Erythroblast (primary cell): ENCODE data around the gene CDC42BPG.
"Not testable (repeated sequence)": the region's sequence is repeated elsewhere in the genome, so short reads cannot be mapped to it uniquely, and the experiment has no call there.

ENCODE experiments used
- DNase-seq, 2 experiments: peaks; one replicate each; lab custom pipeline; 2025; lab: John Stamatoyannopoulos, UW
- GATA1 ChIP-seq: IDR thresholded peaks from 2 replicates; pipeline ENCODE4 v1.6.1; 2011; ENCODE audit warnings: low read depth, mild to moderate bottlenecking, control low read depth, low read length, moderate library complexity
- POLR2A ChIP-seq: IDR thresholded peaks from 2 replicates; pipeline ENCODE4 v1.6.1; 2011; ENCODE audit warnings: mild to moderate bottlenecking, low read length

CDC42BPG gene

GRCh38 chr11:64834723-64835615 lies 9.5 kb downstream of the CDC42BPG start:
- no peak for TF ChIP-seq POLR2A
- TF ChIP-seq GATA1: no peak
- no peak for DNase-seq

- no peak for TF ChIP-seq GATA1
- TF ChIP-seq POLR2A: no peak
- no peak for DNase-seq
These were observed 10.3 kb downstream of the CDC42BPG start for GRCh38 chr11:64834031-64834722.

- DNase-seq: no peak
- no peak for TF ChIP-seq POLR2A
- TF ChIP-seq GATA1: no peak
These were observed 10.9 kb downstream of the CDC42BPG start for GRCh38 chr11:64833509-64833908.

DNA sequence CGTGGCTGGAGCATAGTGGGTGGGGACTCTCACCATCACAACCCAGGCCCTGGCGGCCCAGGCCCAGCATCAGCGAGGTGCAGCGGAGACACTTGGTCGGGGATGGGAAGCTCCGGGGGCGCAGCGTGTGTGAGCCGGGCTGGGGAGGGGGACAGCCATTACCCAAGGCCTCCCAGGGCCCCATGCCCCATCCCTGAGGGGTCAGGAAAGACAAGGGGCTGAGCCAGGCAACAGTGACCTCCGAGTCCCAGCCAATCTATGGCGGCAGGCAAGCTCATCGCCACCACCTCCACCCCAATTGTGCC lies 11.3 kb downstream of the CDC42BPG start:
- no peak for DNase-seq
- TF ChIP-seq POLR2A (no peak), GATA1 (no peak)

- DNase-seq: no peak
- no peak for TF ChIP-seq GATA1
- no peak for TF ChIP-seq POLR2A
These were observed 11.8 kb downstream of the CDC42BPG start for GRCh38 chr11:64832467-64833197.

- TF ChIP-seq GATA1 (no peak), POLR2A (no peak)
- DNase-seq: no peak
These were observed 13.0 kb downstream of the CDC42BPG start for GRCh38 chr11:64831411-64831891.

DNA sequence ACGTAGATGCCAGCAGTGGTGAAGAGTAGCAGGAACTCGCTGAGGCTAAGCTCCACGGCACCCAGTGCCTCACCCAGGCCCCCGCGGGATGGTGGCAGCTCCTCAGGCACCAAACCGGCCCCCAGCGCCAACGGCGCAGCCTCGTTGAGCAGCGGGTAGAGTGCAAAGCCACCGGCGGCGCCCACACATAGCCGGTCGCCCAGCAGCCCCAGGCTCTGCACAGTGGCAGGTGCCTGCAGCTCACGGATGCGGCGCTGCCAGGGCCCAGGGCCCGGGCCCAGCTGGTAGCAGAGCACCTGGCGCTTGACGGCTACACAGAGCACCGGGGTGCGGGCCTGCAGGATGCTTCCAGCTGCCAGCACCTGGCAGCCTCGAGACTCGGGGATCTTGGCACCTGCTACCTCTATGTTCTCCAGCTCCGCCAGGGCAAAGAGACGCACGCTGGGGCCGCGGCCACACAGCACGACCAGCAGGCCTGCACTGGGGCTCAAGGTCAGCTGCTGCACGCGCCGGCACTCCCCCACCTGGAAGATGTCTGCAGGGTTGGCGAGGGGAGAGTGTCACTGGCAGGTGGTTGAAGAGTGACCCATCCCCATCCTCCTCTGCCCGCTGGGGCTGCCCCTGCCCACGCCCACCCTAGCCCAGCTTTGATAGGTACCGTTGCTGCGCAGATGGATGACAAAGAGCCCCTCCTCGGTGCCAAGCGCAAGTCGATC lies 14.8 kb downstream of the CDC42BPG start:
- TF ChIP-seq POLR2A (no peak), GATA1 (no peak)
- no peak for DNase-seq

DNA sequence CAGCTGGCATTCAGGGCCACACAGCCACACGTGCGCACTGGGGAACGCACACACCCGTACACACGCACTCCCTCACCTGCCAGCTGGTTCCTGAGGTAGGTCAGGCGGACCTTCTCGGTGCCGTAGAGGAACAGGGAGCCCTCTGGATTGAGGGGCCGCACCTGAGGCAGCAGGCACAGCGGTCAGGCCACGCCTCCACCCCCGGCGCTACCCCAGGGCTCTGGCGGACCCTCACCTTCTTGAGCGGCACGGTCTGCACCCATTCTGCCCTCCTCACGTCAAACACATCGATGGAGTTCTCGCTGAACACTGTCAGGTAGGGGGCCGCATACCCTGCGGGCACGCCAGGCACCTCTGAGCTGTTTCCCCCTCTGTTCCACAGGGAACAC lies 17.0 kb downstream of the CDC42BPG start:
- TF ChIP-seq GATA1 (no peak), POLR2A (no peak)
- no peak for DNase-seq

DNA sequence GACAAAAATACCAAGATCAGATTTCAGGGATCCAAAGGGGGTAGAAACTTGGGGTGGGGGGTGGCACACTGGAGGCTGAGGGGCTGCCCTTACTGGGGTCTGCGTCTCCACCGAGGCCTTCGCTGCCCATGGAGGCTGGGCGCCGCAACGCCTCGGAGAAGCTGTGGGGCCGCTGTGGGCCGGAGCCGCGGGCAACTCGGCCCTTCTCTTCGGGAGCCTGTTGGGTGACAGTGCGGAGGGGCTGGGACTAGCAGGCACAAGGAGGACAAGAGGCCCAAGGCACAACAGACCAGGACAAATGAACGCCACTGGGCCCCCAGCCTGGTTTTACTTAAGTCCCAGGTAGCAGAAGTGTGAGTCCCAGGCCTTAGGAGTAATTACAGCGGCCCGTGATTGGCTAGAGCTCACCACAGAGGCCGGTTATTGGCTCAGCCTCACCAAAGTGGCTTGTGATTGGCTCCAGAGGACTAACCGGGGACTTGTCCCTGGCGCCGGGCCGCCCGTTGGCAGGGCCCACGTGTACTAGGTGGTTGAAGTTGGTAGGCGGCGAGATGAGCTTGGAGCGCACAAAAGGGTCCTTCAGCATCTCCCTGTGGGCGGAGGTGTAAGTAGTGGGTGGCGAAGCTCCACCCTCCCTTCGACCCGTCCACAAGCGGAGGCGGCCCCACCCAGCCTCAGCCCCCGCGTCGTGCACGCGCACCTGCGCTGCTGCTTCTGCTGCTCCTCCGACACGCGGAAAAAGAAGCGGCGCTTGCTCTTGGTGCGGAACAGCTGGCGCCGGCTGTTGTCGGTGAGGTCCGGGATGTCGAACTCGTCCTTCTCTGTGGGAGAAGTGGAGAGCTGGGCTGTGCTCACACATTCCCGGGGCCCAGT lies 17.6 kb downstream of the CDC42BPG start:
- TF ChIP-seq GATA1: no peak
- TF ChIP-seq POLR2A: no peak
- no peak for DNase-seq

- no peak for DNase-seq
- TF ChIP-seq GATA1 (no peak), POLR2A (no peak)
These were observed 18.4 kb downstream of the CDC42BPG start for GRCh38 chr11:64826062-64826461.

- TF ChIP-seq POLR2A (no peak), GATA1 (no peak)
- DNase-seq: no peak
These were observed 20.8 kb downstream of the CDC42BPG start for GRCh38 chr11:64823568-64824119.

GRCh38 chr11:64817476-64817875 lies 27.0 kb downstream of the CDC42BPG start:
- no peak for TF ChIP-seq POLR2A
- no peak for TF ChIP-seq GATA1
- no peak for DNase-seq

- not testable (repeated sequence) for DNase-seq
These were observed 29.0 kb downstream of the CDC42BPG start for GRCh38 chr11:64815433-64815832.
